Measurements from ENCODE around the gene SNTG2. TPM values are rescaled to one million over a fixed set of nuclear protein-coding genes. Genes with fewer than 3 reads are reported as not detected.

SNTG2 gene
- polyA plus RNA-seq, 3 donors = not detected

- intact Hi-C loops (cut with micrococcal nuclease) = no loop called here
Measured at GRCh38 chr2:1371082-1371481, 420.4 kb downstream of the SNTG2 start.

DNA sequence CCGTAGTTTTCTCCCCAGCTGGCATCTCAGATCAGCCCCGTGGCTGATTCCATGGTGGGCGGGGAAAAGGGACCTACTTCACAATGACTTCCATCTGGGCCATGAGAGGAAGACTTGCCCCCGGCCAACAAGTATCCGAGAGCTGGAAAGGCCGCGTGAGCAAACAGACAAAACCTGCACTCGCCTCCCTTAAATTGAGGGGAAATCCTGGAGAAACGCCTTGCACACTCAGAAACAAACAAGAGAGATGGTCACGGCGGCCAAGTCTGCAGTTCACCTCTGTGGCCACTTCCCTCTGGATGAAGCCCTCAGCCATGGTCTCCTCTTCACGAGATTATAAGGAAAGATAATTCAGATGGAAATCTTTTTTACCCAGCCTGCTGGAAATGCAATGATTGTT is 423.2 kb downstream of the SNTG2 start:
- Mint-ChIP-seq H3K4me3 (no peak overlapping the region), H3K27me3 (ENCODE audit: low read depth in 3 of 3) (peaks cover 0 to 4% (median 3%) of the 10 kb centered on the region in 3 donors), H3K9me3 (peaks cover 0 to 14% (median 4%) of the 10 kb centered on the region in 7 donors), H3K4me1 (no peaks in the 10 kb centered on the region), H3K27ac (no peak overlapping the region), H3K36me3 (no peaks in the 10 kb centered on the region)
- H3K9ac ChIP-seq (ENCODE audit: insufficient read depth, low read length, poor library complexity, severe bottlenecking) = no peak overlapping the region
- H2AFZ ChIP-seq (ENCODE audit: insufficient read depth, low read depth, low read length, poor library complexity, severe bottlenecking) = no peak overlapping the region
- H3K4me3 ChIP-seq (replicated peaks in 1 of 3; ENCODE audit: low read depth in 2 of 3, low read length in 3 of 3) = no peak overlapping the region
- peaks cover 0 to 3% of the 10 kb centered on the region in 2 donors for H3K9me3 ChIP-seq (replicated peaks in 1 of 2; ENCODE audit: control insufficient read depth in 1 of 2, insufficient read depth in 1 of 2, low read length in 2 of 2)
- no peaks in the 10 kb centered on the region for H3K36me3 ChIP-seq (replicated peaks in 1 of 2; ENCODE audit: control insufficient read depth in 1 of 2, insufficient read depth in 2 of 2, low read length in 2 of 2)
- no peaks in the 10 kb centered on the region for H4K20me1 ChIP-seq (ENCODE audit: insufficient read depth, low read length)
- H3K27ac ChIP-seq (ENCODE audit: low read depth in 1 of 2, low read length in 2 of 2) = no peak overlapping the region
- H3K4me1 ChIP-seq (ENCODE audit: control insufficient read depth in 1 of 2, insufficient read depth in 2 of 2, low read length in 2 of 2) = no peaks in the 10 kb centered on the region
- H3K27me3 ChIP-seq (ENCODE audit: control insufficient read depth in 2 of 2, insufficient read depth in 2 of 2, low read length in 2 of 2) = no peaks in the 10 kb centered on the region
- H3K79me2 ChIP-seq (ENCODE audit: insufficient read depth, low read length) = no peaks in the 10 kb centered on the region
- no peak for DNase-seq
- 85% methylated on average over 12 of the region's 12 CpGs for WGBS (ENCODE audit: insufficient coverage)
- no peak overlapping the region for H3K4me2 ChIP-seq (replicated peaks; ENCODE audit: extremely low read depth, low read length, poor library complexity, severe bottlenecking)
- intact Hi-C loops (cut with micrococcal nuclease) = no loop called here
- TF ChIP-seq, protein P1, sequence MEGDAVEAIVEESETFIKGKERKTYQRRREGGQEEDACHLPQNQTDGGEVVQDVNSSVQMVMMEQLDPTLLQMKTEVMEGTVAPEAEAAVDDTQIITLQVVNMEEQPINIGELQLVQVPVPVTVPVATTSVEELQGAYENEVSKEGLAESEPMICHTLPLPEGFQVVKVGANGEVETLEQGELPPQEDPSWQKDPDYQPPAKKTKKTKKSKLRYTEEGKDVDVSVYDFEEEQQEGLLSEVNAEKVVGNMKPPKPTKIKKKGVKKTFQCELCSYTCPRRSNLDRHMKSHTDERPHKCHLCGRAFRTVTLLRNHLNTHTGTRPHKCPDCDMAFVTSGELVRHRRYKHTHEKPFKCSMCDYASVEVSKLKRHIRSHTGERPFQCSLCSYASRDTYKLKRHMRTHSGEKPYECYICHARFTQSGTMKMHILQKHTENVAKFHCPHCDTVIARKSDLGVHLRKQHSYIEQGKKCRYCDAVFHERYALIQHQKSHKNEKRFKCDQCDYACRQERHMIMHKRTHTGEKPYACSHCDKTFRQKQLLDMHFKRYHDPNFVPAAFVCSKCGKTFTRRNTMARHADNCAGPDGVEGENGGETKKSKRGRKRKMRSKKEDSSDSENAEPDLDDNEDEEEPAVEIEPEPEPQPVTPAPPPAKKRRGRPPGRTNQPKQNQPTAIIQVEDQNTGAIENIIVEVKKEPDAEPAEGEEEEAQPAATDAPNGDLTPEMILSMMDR (IDR thresholded peaks at IDR 0.05) = no peak

More at GRCh38 chr2:1371082-1371481, 420.4 kb downstream of the SNTG2 start:
- Mint-ChIP-seq H3K27me3 (ENCODE audit: low read depth in 3 of 3) (peaks cover 4 to 9% (median 6%) of the 10 kb centered on the region in 3 donors), H3K4me1 (peaks cover 4% of the 10 kb centered on the region), H3K36me3 (no peaks in the 10 kb centered on the region), H3K27ac (no peak overlapping the region), H3K4me3 (no peak overlapping the region), H3K9me3 (peaks cover 0 to 5% (median 0%) of the 10 kb centered on the region in 7 donors)
- Histone ChIP-seq H3K4me1 (ENCODE audit: control insufficient read depth in 1 of 2, insufficient read depth in 2 of 2, low read length in 2 of 2) (no peaks in the 10 kb centered on the region), H3K9me3 (replicated peaks in 1 of 2; ENCODE audit: control insufficient read depth in 1 of 2, insufficient read depth in 1 of 2, low read length in 2 of 2) (peaks cover 0 to 3% of the 10 kb centered on the region in 2 donors), H3K36me3 (replicated peaks in 1 of 2; ENCODE audit: control insufficient read depth in 1 of 2, insufficient read depth in 2 of 2, low read length in 2 of 2) (no peaks in the 10 kb centered on the region), H4K20me1 (ENCODE audit: insufficient read depth, low read length) (no peaks in the 10 kb centered on the region), H3K79me2 (ENCODE audit: insufficient read depth, low read length) (no peaks in the 10 kb centered on the region), H3K9ac (ENCODE audit: insufficient read depth, low read length, poor library complexity, severe bottlenecking) (no peak overlapping the region), H3K4me3 (replicated peaks in 1 of 3; ENCODE audit: low read depth in 2 of 3, low read length in 3 of 3) (no peak overlapping the region), H3K27ac (ENCODE audit: low read depth in 1 of 2, low read length in 2 of 2) (no peak overlapping the region), H2AFZ (ENCODE audit: insufficient read depth, low read depth, low read length, poor library complexity, severe bottlenecking) (no peak overlapping the region), H3K4me2 (replicated peaks; ENCODE audit: extremely low read depth, low read length, poor library complexity, severe bottlenecking) (no peak overlapping the region), H3K27me3 (ENCODE audit: control insufficient read depth in 2 of 2, insufficient read depth in 2 of 2, low read length in 2 of 2) (no peaks in the 10 kb centered on the region)
- no peak for DNase-seq
- WGBS (ENCODE audit: insufficient coverage) = 94% methylated on average over 9 of the region's 11 CpGs
- TF ChIP-seq, protein P1 (IDR thresholded peaks at IDR 0.05) = no peak

All from CD14-positive monocyte (primary cell).